ENCODE measurements around the gene ATRNL1. TPM values are rescaled to one million over a fixed set of nuclear protein-coding genes. Genes with fewer than 3 reads are reported as not detected.

Gene ATRNL1
- total and polyA plus RNA-seq, 4 donors, result 11.7 to 180 (median 38.5) TPM

GRCh38 chr10:115580239-115580638 is 487.1 kb downstream of the ATRNL1 start:
- no peak overlapping the region for H3K27ac ChIP-seq (ENCODE audit: low read depth, low read length)
- no peak for DNase-seq (ENCODE audit: low read depth in 4 of 6, low spot score in 6 of 6)
- no peaks in the 10 kb centered on the region for H3K4me1 ChIP-seq (ENCODE audit: control insufficient read depth, insufficient read depth, low read length)
- no peaks in the 10 kb centered on the region for H3K27me3 ChIP-seq (ENCODE audit: control insufficient read depth, insufficient read depth, low read length)
- H3K9me3 ChIP-seq (ENCODE audit: control insufficient read depth, insufficient read depth, low read length), result no peaks in the 10 kb centered on the region
- H3K4me3 ChIP-seq (ENCODE audit: low read depth, low read length), result no peak overlapping the region
- H3K36me3 ChIP-seq (ENCODE audit: control insufficient read depth, insufficient read depth, low read length), result no peaks in the 10 kb centered on the region
- WGBS (ENCODE audit: insufficient coverage), result no CpG with 5 or more reads among the region's 1 CpG

GRCh38 chr10:115593060-115593459 is 499.9 kb downstream of the ATRNL1 start:
- DNase-seq (ENCODE audit: low read depth in 4 of 6, low spot score in 6 of 6), result no peak
- Histone ChIP-seq H3K4me1 (ENCODE audit: control insufficient read depth, insufficient read depth, low read length) (no peaks in the 10 kb centered on the region), H3K36me3 (ENCODE audit: control insufficient read depth, insufficient read depth, low read length) (no peaks in the 10 kb centered on the region), H3K27me3 (ENCODE audit: control insufficient read depth, insufficient read depth, low read length) (no peaks in the 10 kb centered on the region), H3K27ac (ENCODE audit: low read depth, low read length) (no peak overlapping the region), H3K9me3 (ENCODE audit: control insufficient read depth, insufficient read depth, low read length) (peaks cover 10% of the 10 kb centered on the region), H3K4me3 (ENCODE audit: low read depth, low read length) (no peak overlapping the region)
- 100% methylated on average over 1 of the region's 2 CpGs for WGBS (ENCODE audit: insufficient coverage)

GRCh38 chr10:115604627-115605026 is 511.5 kb downstream of the ATRNL1 start:
- no peak for DNase-seq (ENCODE audit: low read depth in 4 of 6, low spot score in 6 of 6)
- Histone ChIP-seq H3K36me3 (ENCODE audit: control insufficient read depth, insufficient read depth, low read length) (no peaks in the 10 kb centered on the region), H3K27ac (ENCODE audit: low read depth, low read length) (no peak overlapping the region), H3K4me1 (ENCODE audit: control insufficient read depth, insufficient read depth, low read length) (no peaks in the 10 kb centered on the region), H3K4me3 (ENCODE audit: low read depth, low read length) (no peak overlapping the region), H3K9me3 (ENCODE audit: control insufficient read depth, insufficient read depth, low read length) (no peaks in the 10 kb centered on the region), H3K27me3 (ENCODE audit: control insufficient read depth, insufficient read depth, low read length) (no peaks in the 10 kb centered on the region)
- WGBS (ENCODE audit: insufficient coverage), result no CpG with 5 or more reads among the region's 2 CpGs

- Histone ChIP-seq H3K27me3 (ENCODE audit: control insufficient read depth, insufficient read depth, low read length) (no peaks in the 10 kb centered on the region), H3K27ac (ENCODE audit: low read depth, low read length) (no peak overlapping the region), H3K36me3 (ENCODE audit: control insufficient read depth, insufficient read depth, low read length) (no peaks in the 10 kb centered on the region), H3K4me1 (ENCODE audit: control insufficient read depth, insufficient read depth, low read length) (no peaks in the 10 kb centered on the region), H3K4me3 (ENCODE audit: low read depth, low read length) (no peak overlapping the region), H3K9me3 (ENCODE audit: control insufficient read depth, insufficient read depth, low read length) (no peaks in the 10 kb centered on the region)
- no peak for DNase-seq (ENCODE audit: low read depth in 4 of 6, low spot score in 6 of 6)
- no CpG with 5 or more reads among the region's 1 CpG for WGBS (ENCODE audit: insufficient coverage)
These were observed 512.9 kb downstream of the ATRNL1 start for GRCh38 chr10:115606086-115606485.

- no peak overlapping the region for H3K4me3 ChIP-seq (ENCODE audit: low read depth, low read length)
- H3K9me3 ChIP-seq (ENCODE audit: control insufficient read depth, insufficient read depth, low read length), result no peaks in the 10 kb centered on the region
- DNase-seq (ENCODE audit: low read depth in 4 of 6, low spot score in 6 of 6), result peak in 2 of 6 donors; percentile 2 to 38
- no peaks in the 10 kb centered on the region for H3K27me3 ChIP-seq (ENCODE audit: control insufficient read depth, insufficient read depth, low read length)
- no CpG with 5 or more reads among the region's 4 CpGs for WGBS (ENCODE audit: insufficient coverage)
- no peaks in the 10 kb centered on the region for H3K36me3 ChIP-seq (ENCODE audit: control insufficient read depth, insufficient read depth, low read length)
- H3K27ac ChIP-seq (ENCODE audit: low read depth, low read length), result no peak overlapping the region
- no peaks in the 10 kb centered on the region for H3K4me1 ChIP-seq (ENCODE audit: control insufficient read depth, insufficient read depth, low read length)
These were observed 513.6 kb downstream of the ATRNL1 start for GRCh38 chr10:115606741-115607140.

GRCh38 chr10:115624448-115624847 is 531.3 kb downstream of the ATRNL1 start:
- H3K4me1 ChIP-seq (ENCODE audit: control insufficient read depth, insufficient read depth, low read length), result no peaks in the 10 kb centered on the region
- H3K9me3 ChIP-seq (ENCODE audit: control insufficient read depth, insufficient read depth, low read length), result no peaks in the 10 kb centered on the region
- no peaks in the 10 kb centered on the region for H3K36me3 ChIP-seq (ENCODE audit: control insufficient read depth, insufficient read depth, low read length)
- WGBS (ENCODE audit: insufficient coverage), result 71% methylated on average over 1 of the region's 4 CpGs
- no peak overlapping the region for H3K4me3 ChIP-seq (ENCODE audit: low read depth, low read length)
- H3K27ac ChIP-seq (ENCODE audit: low read depth, low read length), result no peak overlapping the region
- no peaks in the 10 kb centered on the region for H3K27me3 ChIP-seq (ENCODE audit: control insufficient read depth, insufficient read depth, low read length)
- no peak for DNase-seq (ENCODE audit: low read depth in 4 of 6, low spot score in 6 of 6)

GRCh38 chr10:115628616-115629015 is 535.5 kb downstream of the ATRNL1 start:
- Histone ChIP-seq H3K36me3 (ENCODE audit: control insufficient read depth, insufficient read depth, low read length) (no peaks in the 10 kb centered on the region), H3K4me3 (ENCODE audit: low read depth, low read length) (no peak overlapping the region), H3K27ac (ENCODE audit: low read depth, low read length) (no peak overlapping the region), H3K9me3 (ENCODE audit: control insufficient read depth, insufficient read depth, low read length) (no peaks in the 10 kb centered on the region), H3K4me1 (ENCODE audit: control insufficient read depth, insufficient read depth, low read length) (no peaks in the 10 kb centered on the region), H3K27me3 (ENCODE audit: control insufficient read depth, insufficient read depth, low read length) (no peaks in the 10 kb centered on the region)
- WGBS (ENCODE audit: insufficient coverage), result no CpG with 5 or more reads among the region's 2 CpGs
- no peak for DNase-seq (ENCODE audit: low read depth in 4 of 6, low spot score in 6 of 6)

GRCh38 chr10:115638246-115638645 is 545.1 kb downstream of the ATRNL1 start:
- WGBS (ENCODE audit: insufficient coverage), result no CpG with 5 or more reads among the region's 1 CpG
- H3K27ac ChIP-seq (ENCODE audit: low read depth, low read length), result no peak overlapping the region
- H3K4me1 ChIP-seq (ENCODE audit: control insufficient read depth, insufficient read depth, low read length), result no peaks in the 10 kb centered on the region

GRCh38 chr10:115649217-115649616 is 556.1 kb downstream of the ATRNL1 start:
- no CpG with 5 or more reads among the region's 3 CpGs for WGBS (ENCODE audit: insufficient coverage)
- Histone ChIP-seq H3K9me3 (ENCODE audit: control insufficient read depth, insufficient read depth, low read length) (no peaks in the 10 kb centered on the region), H3K4me1 (ENCODE audit: control insufficient read depth, insufficient read depth, low read length) (no peaks in the 10 kb centered on the region), H3K36me3 (ENCODE audit: control insufficient read depth, insufficient read depth, low read length) (no peaks in the 10 kb centered on the region), H3K27ac (ENCODE audit: low read depth, low read length) (no peak overlapping the region), H3K4me3 (ENCODE audit: low read depth, low read length) (no peak overlapping the region), H3K27me3 (ENCODE audit: control insufficient read depth, insufficient read depth, low read length) (no peaks in the 10 kb centered on the region)
- peak in 1 of 6 donors; percentile 77 for DNase-seq (ENCODE audit: low read depth in 4 of 6, low spot score in 6 of 6)

More at GRCh38 chr10:115638246-115638645, 545.1 kb downstream of the ATRNL1 start:
- Histone ChIP-seq H3K27me3 (ENCODE audit: control insufficient read depth, insufficient read depth, low read length) (no peaks in the 10 kb centered on the region), H3K36me3 (ENCODE audit: control insufficient read depth, insufficient read depth, low read length) (no peaks in the 10 kb centered on the region), H3K4me3 (ENCODE audit: low read depth, low read length) (no peak overlapping the region), H3K9me3 (ENCODE audit: control insufficient read depth, insufficient read depth, low read length) (no peaks in the 10 kb centered on the region)
- DNase-seq (ENCODE audit: low read depth in 4 of 6, low spot score in 6 of 6), result no peak

GRCh38 chr10:115653473-115653872 is 560.3 kb downstream of the ATRNL1 start:
- H3K9me3 ChIP-seq (ENCODE audit: control insufficient read depth, insufficient read depth, low read length), result no peaks in the 10 kb centered on the region
- WGBS (ENCODE audit: insufficient coverage), result no CpG with 5 or more reads among the region's 1 CpG
- DNase-seq (ENCODE audit: low read depth in 4 of 6, low spot score in 6 of 6), result no peak
- no peak overlapping the region for H3K27ac ChIP-seq (ENCODE audit: low read depth, low read length)
- H3K4me3 ChIP-seq (ENCODE audit: low read depth, low read length), result no peak overlapping the region
- H3K36me3 ChIP-seq (ENCODE audit: control insufficient read depth, insufficient read depth, low read length), result no peaks in the 10 kb centered on the region
- no peaks in the 10 kb centered on the region for H3K4me1 ChIP-seq (ENCODE audit: control insufficient read depth, insufficient read depth, low read length)
- H3K27me3 ChIP-seq (ENCODE audit: control insufficient read depth, insufficient read depth, low read length), result no peaks in the 10 kb centered on the region

Data from spinal cord (tissue), 10 donors.